Measurements from ENCODE around the gene NUDT15.

NUDT15 gene

DNA sequence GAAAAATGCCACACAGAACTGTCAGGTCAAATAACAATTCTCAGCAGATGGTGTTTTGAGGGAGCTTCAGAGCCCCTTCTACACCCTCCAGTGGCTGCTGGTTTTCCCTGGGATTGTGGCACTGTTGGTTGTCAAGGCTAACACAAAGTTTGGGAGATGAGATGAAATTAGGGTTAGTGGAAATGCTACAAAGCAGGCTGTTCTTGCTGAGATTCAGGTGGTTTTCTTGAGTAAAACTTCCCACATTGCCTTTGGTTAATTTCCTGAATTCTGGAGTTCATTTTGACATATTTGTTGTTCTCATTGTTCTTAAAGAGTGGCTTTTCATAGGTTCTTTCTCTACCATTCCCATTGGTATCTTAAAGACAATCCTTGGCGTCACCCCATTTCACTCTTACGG is 35.3 kb downstream of the NUDT15 start:
- no peak for DNase-seq (ENCODE audit: extremely low read depth, insufficient read length)
- no peak overlapping the region for H3K4me3 ChIP-seq (replicated peaks; ENCODE audit: low read depth, low read length)
- peaks cover 22% of the 10 kb centered on the region for H3K36me3 ChIP-seq (ENCODE audit: control insufficient read depth, insufficient read depth, low read length)
- TF ChIP-seq, protein P1, sequence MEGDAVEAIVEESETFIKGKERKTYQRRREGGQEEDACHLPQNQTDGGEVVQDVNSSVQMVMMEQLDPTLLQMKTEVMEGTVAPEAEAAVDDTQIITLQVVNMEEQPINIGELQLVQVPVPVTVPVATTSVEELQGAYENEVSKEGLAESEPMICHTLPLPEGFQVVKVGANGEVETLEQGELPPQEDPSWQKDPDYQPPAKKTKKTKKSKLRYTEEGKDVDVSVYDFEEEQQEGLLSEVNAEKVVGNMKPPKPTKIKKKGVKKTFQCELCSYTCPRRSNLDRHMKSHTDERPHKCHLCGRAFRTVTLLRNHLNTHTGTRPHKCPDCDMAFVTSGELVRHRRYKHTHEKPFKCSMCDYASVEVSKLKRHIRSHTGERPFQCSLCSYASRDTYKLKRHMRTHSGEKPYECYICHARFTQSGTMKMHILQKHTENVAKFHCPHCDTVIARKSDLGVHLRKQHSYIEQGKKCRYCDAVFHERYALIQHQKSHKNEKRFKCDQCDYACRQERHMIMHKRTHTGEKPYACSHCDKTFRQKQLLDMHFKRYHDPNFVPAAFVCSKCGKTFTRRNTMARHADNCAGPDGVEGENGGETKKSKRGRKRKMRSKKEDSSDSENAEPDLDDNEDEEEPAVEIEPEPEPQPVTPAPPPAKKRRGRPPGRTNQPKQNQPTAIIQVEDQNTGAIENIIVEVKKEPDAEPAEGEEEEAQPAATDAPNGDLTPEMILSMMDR (IDR thresholded peaks at IDR 0.05; ENCODE audit: insufficient read depth, low read length, poor library complexity, severe bottlenecking) = no peak
- no peaks in the 10 kb centered on the region for H3K27me3 ChIP-seq (replicated peaks; ENCODE audit: control insufficient read depth, insufficient read depth, low read length)

DNA sequence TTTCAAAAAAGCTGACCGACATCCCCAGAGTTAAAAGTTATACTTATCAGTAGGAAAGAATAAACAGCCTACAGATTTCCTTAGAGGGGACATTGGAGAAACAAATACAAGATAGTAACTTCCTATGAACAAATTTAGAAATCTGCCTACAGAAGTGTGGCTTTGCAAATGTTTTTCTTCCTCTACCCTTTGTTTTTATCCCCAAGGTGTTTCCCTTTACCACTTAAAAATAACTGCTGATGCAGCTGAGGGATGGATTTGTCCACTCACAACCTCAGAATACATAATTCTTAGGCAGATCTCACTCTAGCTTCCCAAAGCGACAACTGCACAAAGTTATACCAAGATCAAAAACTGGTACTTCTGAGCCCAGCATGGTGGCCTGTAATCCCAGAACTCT is 36.5 kb downstream of the NUDT15 start:
- Histone ChIP-seq H3K4me3 (replicated peaks; ENCODE audit: low read depth, low read length) (no peak overlapping the region), H3K27me3 (replicated peaks; ENCODE audit: control insufficient read depth, insufficient read depth, low read length) (no peaks in the 10 kb centered on the region), H3K36me3 (ENCODE audit: control insufficient read depth, insufficient read depth, low read length) (peaks cover 23% of the 10 kb centered on the region)
- no peak for DNase-seq (ENCODE audit: extremely low read depth, insufficient read length)
- TF ChIP-seq, protein P1 (IDR thresholded peaks at IDR 0.05; ENCODE audit: insufficient read depth, low read length, poor library complexity, severe bottlenecking) = no peak

DNA sequence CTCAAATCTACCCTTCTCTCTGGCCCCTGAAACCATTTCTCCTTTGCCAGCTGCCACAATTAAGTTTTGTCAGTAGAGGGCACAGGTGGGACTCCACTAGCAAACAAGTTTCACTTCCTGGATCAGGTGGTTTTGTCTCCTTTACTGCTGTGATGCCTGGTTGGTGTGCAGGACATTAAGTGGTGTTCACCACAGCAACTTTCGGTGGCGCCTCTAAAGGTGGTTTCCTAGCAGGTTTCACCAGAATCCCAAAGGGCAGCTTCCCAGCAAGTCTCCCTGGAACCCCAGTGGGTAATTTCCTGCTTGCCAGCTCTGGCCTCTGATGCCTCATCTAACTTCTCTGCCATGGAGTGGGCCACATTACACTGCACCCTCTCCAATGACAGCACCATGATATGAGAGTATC is 40.7 kb downstream of the NUDT15 start:
- TF ChIP-seq, protein P1 (IDR thresholded peaks at IDR 0.05; ENCODE audit: insufficient read depth, low read length, poor library complexity, severe bottlenecking) = peak; percentile 62
- Histone ChIP-seq H3K36me3 (ENCODE audit: control insufficient read depth, insufficient read depth, low read length) (peaks cover 11% of the 10 kb centered on the region), H3K4me3 (replicated peaks; ENCODE audit: low read depth, low read length) (no peak overlapping the region), H3K27me3 (replicated peaks; ENCODE audit: control insufficient read depth, insufficient read depth, low read length) (no peaks in the 10 kb centered on the region)
- peak; percentile 44 for DNase-seq (ENCODE audit: extremely low read depth, insufficient read length)

DNA sequence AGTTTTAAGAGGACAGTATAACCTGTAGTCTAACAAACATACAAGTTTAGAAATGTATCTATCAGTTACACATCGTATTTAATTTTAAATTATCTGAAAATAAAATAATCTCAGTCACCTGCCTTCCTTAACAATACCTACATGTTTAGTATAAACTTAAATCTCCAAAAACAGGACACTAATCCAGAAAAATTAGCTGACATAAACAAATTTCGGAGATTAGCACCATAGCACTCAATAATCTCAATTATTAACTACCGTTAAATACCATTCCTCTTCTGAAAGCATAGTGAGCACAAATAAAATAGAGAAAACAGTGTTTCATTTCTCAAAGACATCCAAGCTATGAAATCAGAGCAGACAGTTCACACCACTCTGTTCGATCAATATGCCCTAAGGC is 44.2 kb downstream of the NUDT15 start:
- DNase-seq (ENCODE audit: extremely low read depth, insufficient read length) = no peak
- H3K36me3 ChIP-seq (ENCODE audit: control insufficient read depth, insufficient read depth, low read length) = peaks cover 2% of the 10 kb centered on the region
- H3K4me3 ChIP-seq (replicated peaks; ENCODE audit: low read depth, low read length) = no peak overlapping the region
- H3K27me3 ChIP-seq (replicated peaks; ENCODE audit: control insufficient read depth, insufficient read depth, low read length) = no peaks in the 10 kb centered on the region
- TF ChIP-seq, protein P1 (IDR thresholded peaks at IDR 0.05; ENCODE audit: insufficient read depth, low read length, poor library complexity, severe bottlenecking) = no peak

DNA sequence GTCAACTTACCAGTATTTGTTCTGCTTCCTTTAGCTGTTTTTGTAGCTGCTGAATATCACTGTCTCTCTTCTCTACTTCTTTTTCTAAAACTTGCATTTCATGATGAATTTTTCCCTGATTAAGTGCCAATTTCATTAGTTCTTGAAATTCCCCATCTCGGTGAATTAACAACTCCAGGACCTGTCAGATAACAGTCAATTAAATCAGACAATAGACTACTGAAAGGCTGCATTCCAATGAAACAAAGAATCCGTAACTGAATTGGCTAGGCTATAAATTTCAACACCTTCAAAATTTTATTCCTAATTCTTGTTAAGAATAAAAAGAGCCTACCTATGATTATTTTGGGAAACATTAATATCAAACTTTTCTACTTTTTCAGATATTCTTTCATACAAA is 48.7 kb downstream of the NUDT15 start:
- Histone ChIP-seq H3K36me3 (ENCODE audit: control insufficient read depth, insufficient read depth, low read length) (no peaks in the 10 kb centered on the region; the same call in none of the 2 replicates), H3K27me3 (replicated peaks; ENCODE audit: control insufficient read depth, insufficient read depth, low read length) (no peaks in the 10 kb centered on the region), H3K4me3 (replicated peaks; ENCODE audit: low read depth, low read length) (no peak overlapping the region)
- TF ChIP-seq, protein P1 (IDR thresholded peaks at IDR 0.05; ENCODE audit: insufficient read depth, low read length, poor library complexity, severe bottlenecking) = no peak
- DNase-seq (ENCODE audit: extremely low read depth, insufficient read length) = no peak

DNA sequence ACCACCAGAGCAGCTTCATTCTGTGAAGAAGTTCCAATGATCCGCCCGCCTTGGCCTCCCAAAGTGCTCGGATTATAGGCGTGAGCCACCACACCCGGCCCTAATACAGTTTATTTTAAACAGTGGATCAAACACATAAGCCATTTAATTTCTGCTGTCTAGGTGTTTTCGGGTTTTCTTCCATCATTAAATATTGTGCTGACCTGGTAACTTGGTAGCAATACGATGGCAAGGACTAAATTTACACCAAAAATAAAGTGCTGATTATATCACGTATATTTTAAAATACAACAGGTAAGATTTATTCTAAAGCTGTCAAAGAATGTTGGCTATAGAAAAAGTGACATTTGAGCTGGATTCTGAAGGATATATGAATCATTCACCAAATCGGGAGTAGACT is 56.1 kb downstream of the NUDT15 start:
- Histone ChIP-seq H3K4me3 (replicated peaks; ENCODE audit: low read depth, low read length) (peak overlapping the region; percentile 72), H3K27me3 (replicated peaks; ENCODE audit: control insufficient read depth, insufficient read depth, low read length) (no peaks in the 10 kb centered on the region), H3K36me3 (ENCODE audit: control insufficient read depth, insufficient read depth, low read length) (no peaks in the 10 kb centered on the region)
- TF ChIP-seq, protein P1 (IDR thresholded peaks at IDR 0.05; ENCODE audit: insufficient read depth, low read length, poor library complexity, severe bottlenecking) = no peak
- no peak for DNase-seq (ENCODE audit: extremely low read depth, insufficient read length)

Data from GM06990 (cell line).